Measurements from ENCODE around the gene SLC16A9.
A peak's percentile ranks its signal among the peaks of the same experiment; 100 is the strongest.

The SLC16A9 gene

DNA sequence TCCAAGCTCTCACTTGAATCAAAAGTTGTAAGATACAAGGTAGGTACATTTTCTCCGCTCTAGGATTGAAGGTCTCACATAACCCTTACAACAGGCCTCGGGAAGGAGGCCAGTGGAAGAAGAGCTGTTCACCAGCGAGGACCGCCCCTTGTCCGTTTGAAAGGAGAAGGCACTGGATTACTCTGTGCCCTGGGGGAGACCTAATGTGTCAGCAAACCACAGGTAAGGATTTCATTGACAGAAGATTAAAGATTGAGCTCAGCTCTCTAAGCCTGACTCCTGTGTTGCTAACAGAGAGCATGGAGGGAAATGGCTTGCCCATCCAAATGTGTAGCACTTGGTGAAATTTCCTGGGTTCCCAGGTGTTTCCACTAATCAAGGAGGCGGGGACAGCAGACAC is 81.2 kb downstream of the SLC16A9 start:
- DNase-seq (ENCODE audit: low spot score) = no peak

DNA sequence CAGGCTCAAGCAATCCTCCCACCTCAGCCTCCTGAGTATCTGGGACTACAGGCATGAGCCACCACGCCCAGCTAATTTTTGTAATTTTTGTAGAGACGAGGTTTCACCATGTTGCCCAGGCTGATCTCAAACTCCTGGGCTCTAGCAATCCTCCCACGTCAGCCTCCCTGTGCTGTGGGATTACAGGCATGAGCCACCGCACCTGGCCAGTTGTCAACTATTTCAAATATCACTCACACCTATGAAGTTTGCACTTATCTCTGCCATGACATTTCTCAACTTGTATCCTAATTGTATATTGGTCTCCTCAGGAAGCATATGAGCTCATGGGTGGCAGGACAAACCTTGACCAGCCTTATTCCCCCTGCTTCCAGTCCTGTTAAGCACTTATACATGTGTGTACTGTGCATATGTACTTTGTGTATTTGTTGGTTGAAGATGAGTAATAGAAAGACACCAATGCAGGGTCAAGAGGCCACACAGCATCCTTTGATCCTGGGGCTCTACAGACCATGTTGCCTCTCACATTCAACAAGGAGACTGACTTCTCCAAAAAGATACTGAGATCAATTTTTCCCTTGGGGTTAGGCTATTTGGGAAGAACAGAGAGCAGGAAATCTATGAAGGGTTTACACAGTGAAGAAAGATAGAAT is 82.2 kb downstream of the SLC16A9 start:
- DNase-seq (ENCODE audit: low spot score) = no peak

DNA sequence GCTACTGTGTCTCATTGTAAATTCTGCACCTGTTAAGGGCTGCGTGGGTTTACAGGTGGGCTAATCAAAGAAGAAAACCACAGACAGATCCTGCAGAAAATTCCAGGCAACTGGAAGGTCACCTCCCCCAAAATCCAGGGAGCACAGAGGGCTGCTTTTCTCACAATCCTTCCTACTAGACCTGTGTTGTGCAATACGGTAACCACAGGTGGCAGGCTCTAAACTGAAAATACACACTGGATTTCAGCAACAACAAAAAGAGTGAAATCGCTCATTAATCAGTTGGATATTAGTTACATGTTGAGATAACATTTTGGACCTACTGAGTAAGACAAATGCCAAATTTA is 83.2 kb downstream of the SLC16A9 start:
- no peak for DNase-seq (ENCODE audit: low spot score)

- peak; percentile 79 for DNase-seq (ENCODE audit: low spot score)
These were observed 83.7 kb downstream of the SLC16A9 start for GRCh38 chr10:59625721-59626522.

- no peak for DNase-seq (ENCODE audit: low spot score)
These were observed 84.7 kb downstream of the SLC16A9 start for GRCh38 chr10:59624951-59625350.

GRCh38 chr10:59624136-59624535 is 85.5 kb downstream of the SLC16A9 start:
- no peak for DNase-seq (ENCODE audit: low spot score)

- DNase-seq (ENCODE audit: low spot score) = no peak
These were observed 86.2 kb downstream of the SLC16A9 start for GRCh38 chr10:59623133-59624121.

- peak; percentile 39 for DNase-seq (ENCODE audit: low spot score)
These were observed 87.1 kb downstream of the SLC16A9 start for GRCh38 chr10:59622320-59623132.

GRCh38 chr10:59621771-59622170 is 87.9 kb downstream of the SLC16A9 start:
- no peak for DNase-seq (ENCODE audit: low spot score)

- no peak for DNase-seq (ENCODE audit: low spot score)
These were observed 91.0 kb downstream of the SLC16A9 start for GRCh38 chr10:59618666-59619065.

DNA sequence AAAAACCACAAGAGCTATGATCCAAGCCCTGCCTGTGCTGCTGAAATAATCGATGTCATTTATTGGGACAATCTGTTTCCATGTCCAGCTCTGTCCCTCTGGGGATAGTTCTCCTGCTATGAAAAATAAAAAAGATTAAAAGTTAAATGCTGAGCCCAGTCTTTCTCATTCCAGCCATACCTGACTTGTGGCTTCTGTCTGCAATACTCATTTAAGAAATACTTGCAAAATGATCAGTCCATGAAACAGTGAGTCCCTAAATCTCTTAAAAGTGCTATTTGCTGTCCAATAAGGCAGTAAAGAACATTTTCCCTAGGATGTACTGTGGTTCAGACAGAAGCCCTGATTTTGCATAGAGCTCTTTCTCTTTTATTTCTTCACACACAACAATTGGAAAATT is 91.7 kb downstream of the SLC16A9 start:
- no peak for DNase-seq (ENCODE audit: low spot score)

- DNase-seq (ENCODE audit: low spot score) = no peak
These were observed 98.6 kb downstream of the SLC16A9 start for GRCh38 chr10:59611048-59611447.

DNA sequence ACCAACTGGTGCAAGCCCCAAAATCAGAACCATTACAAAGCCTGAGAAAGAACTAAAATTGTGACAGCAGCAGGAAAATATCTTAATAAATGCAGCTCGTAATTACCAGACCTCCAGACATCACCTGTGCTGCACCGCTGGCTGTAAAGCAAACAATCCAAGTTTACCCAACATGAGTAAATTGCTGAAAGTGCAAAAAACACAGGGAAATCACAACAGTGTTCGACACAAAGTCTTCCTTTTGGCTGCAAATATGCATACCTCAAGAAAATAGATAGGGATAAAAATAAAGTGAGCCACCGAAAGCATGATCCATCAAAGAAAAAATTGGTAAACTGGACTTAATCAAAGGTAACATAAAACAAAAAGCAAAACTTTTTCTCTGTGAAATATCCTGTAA is 101.7 kb downstream of the SLC16A9 start:
- DNase-seq (ENCODE audit: low spot score) = no peak

GRCh38 chr10:59606551-59606961 is 103.1 kb downstream of the SLC16A9 start:
- peak; percentile 8 for DNase-seq (ENCODE audit: low spot score)

GRCh38 chr10:59601985-59602384 is 107.7 kb downstream of the SLC16A9 start:
- DNase-seq (ENCODE audit: low spot score) = no peak
